Keratinocyte (primary cell): Measurements from ENCODE around the gene GSTA2.
"Not testable (repeated sequence)": the region's sequence is repeated elsewhere in the genome, so short reads cannot be mapped to it uniquely, and the experiment has no call there.

Experiments used
- EZH2 ChIP-seq: IDR thresholded peaks from one replicate; pipeline ENCODE4 v1.6.1; 2012; ENCODE audit warnings: inconsistent platforms, mild to moderate bottlenecking, low read length, moderate library complexity
- TF ChIP-seq, protein P1 (sequence below), 3 experiments: IDR thresholded peaks in 1 of 3; conservative IDR thresholded peaks in 1 of 3; optimal IDR thresholded peaks in 1 of 3; 2 replicates in 2 of 3; 3 replicates in 1 of 3; pipeline versions ENCODE3 to v1.5.1; 2011; ENCODE audit warnings: low read length in 3 of 3, mild to moderate bottlenecking in 3 of 3, moderate library complexity in 2 of 3, control low read depth in 1 of 3, inconsistent platforms in 1 of 3; ENCODE audit not compliant: insufficient read depth in 2 of 3; ENCODE audit errors: extremely low read depth in 1 of 3

DNA sequence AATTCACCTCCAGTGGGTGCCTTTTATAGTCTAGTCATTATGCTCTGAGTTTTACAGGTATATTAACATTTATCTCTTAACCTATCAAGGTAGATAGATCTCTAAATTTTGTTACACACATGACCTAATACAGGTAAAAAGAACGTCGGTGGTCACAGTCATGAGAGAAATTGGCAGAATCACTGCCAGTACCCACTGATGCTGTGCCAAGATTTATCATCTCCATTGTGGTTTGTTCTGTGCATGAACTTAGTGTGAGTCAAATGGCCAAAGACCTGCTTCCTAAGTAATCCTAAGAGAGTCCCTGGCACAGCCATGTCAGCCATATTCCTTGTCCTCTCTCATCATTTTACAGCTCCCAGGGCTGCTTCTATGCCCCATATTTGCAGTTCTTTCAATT, 31.1 kb upstream of the GSTA2 start:
- TF ChIP-seq, protein P1, sequence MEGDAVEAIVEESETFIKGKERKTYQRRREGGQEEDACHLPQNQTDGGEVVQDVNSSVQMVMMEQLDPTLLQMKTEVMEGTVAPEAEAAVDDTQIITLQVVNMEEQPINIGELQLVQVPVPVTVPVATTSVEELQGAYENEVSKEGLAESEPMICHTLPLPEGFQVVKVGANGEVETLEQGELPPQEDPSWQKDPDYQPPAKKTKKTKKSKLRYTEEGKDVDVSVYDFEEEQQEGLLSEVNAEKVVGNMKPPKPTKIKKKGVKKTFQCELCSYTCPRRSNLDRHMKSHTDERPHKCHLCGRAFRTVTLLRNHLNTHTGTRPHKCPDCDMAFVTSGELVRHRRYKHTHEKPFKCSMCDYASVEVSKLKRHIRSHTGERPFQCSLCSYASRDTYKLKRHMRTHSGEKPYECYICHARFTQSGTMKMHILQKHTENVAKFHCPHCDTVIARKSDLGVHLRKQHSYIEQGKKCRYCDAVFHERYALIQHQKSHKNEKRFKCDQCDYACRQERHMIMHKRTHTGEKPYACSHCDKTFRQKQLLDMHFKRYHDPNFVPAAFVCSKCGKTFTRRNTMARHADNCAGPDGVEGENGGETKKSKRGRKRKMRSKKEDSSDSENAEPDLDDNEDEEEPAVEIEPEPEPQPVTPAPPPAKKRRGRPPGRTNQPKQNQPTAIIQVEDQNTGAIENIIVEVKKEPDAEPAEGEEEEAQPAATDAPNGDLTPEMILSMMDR (optimal IDR thresholded peaks at IDR 0.05 in 1 of 3, IDR thresholded peaks at IDR 0.05 in 1 of 3, conservative IDR thresholded peaks at IDR 0.05 in 1 of 3; ENCODE audit: extremely low read depth in 1 of 3, insufficient read depth in 2 of 3, low read length in 3 of 3), result not testable (repeated sequence)
- TF ChIP-seq EZH2, result not testable (repeated sequence)
